ENCODE data around the gene MCM9. TPM values are rescaled to one million over a fixed set of nuclear protein-coding genes. Genes with fewer than 3 reads are reported as not detected.

Gene MCM9
- total RNA-seq, 1 experiment from 2014 or later: 18.6 TPM

- H3K27me3 Mint-ChIP-seq (ENCODE audit: low read depth): no peaks in the 10 kb centered on the region; the same call in 1 of the 2 replicates
- Histone ChIP-seq H3K9me3 (ENCODE audit: control insufficient read depth, low read depth, low read length) (no peaks in the 10 kb centered on the region), H2AFZ (ENCODE audit: low read length) (no peak overlapping the region)
Measured at GRCh38 chr6:118770835-118771234, 164.1 kb downstream of the MCM9 start.

More at GRCh38 chr6:118770835-118771234, 164.1 kb downstream of the MCM9 start:
- H4K20me1 ChIP-seq (ENCODE audit: control insufficient read depth, insufficient read depth, insufficient read length): no peaks in the 10 kb centered on the region
- H2BK15ac ChIP-seq (ENCODE audit: low read depth, low read length): no peak overlapping the region
- H3K79me1 ChIP-seq (ENCODE audit: insufficient read depth, low read depth, low read length, poor library complexity, severe bottlenecking): no peaks in the 10 kb centered on the region
- no peak overlapping the region for H3K4me2 ChIP-seq (ENCODE audit: insufficient read depth, insufficient read length, low read length)
- TF ChIP-seq CTCF (conservative IDR thresholded peaks at IDR 0.05): no peak
- H3K9ac ChIP-seq (ENCODE audit: extremely low read depth, insufficient read length, low read length): no peak overlapping the region
- Mint-ChIP-seq H3K9me3 (no peaks in the 10 kb centered on the region), H3K36me3 (ENCODE audit: insufficient read depth in 1 of 3, low read depth in 3 of 3) (no peaks in the 10 kb centered on the region), H3K4me1 (peaks cover 6 to 22% of the 10 kb centered on the region in 2 experiments), H3K4me3 (no peak overlapping the region), H3K27ac (no peak overlapping the region)
- no peak overlapping the region for H4K8ac ChIP-seq (replicated peaks; ENCODE audit: insufficient read length, low read depth, low read length)
- no peak overlapping the region for H3K18ac ChIP-seq (ENCODE audit: insufficient read length, low read depth, low read length)
- no peak overlapping the region for H4K91ac ChIP-seq (ENCODE audit: insufficient read length, low read depth, low read length)
- no peak overlapping the region for H3K4ac ChIP-seq (ENCODE audit: low read depth, low read length)
- no peak overlapping the region for H4K5ac ChIP-seq (ENCODE audit: insufficient read length, low read depth, low read length)
- no peaks in the 10 kb centered on the region for H3K27me3 ChIP-seq (ENCODE audit: insufficient read depth, low read length)
- no peak overlapping the region for H3T11ph ChIP-seq (ENCODE audit: low read length)
- H3K56ac ChIP-seq (ENCODE audit: insufficient read length, low read depth, low read length): no peak overlapping the region
- no peak overlapping the region for H2BK5ac ChIP-seq (ENCODE audit: insufficient read length, low read length)
- H2BK20ac ChIP-seq (ENCODE audit: low read depth, low read length, poor library complexity, severe bottlenecking): no peak overlapping the region
- no CpG with 5 or more reads among the region's 2 CpGs for WGBS (ENCODE audit: extremely low coverage, insufficient read length, low lambda C conversion rate)
- no peaks in the 10 kb centered on the region for H3K23me2 ChIP-seq (ENCODE audit: insufficient read length, low read depth, low read length, poor library complexity, severe bottlenecking)
- H3K4me1 ChIP-seq (ENCODE audit: insufficient read depth, low read length): no peaks in the 10 kb centered on the region
- H2BK12ac ChIP-seq (ENCODE audit: insufficient read length, low read depth, low read length): no peak overlapping the region
- H3K79me2 ChIP-seq (ENCODE audit: insufficient read depth, low read length): no peaks in the 10 kb centered on the region
- H2BK120ac ChIP-seq (ENCODE audit: low read depth, low read length, poor library complexity, severe bottlenecking): no peak overlapping the region
- DNase-seq: no peak
- no peak overlapping the region for H3K14ac ChIP-seq (ENCODE audit: insufficient read depth, low read length)
- H3K23ac ChIP-seq (ENCODE audit: insufficient read length, low read depth, low read length): no peak overlapping the region
- H2AK5ac ChIP-seq (ENCODE audit: insufficient read length, low read length): no peak overlapping the region
- no peak overlapping the region for H3K27ac ChIP-seq (ENCODE audit: insufficient read length, low read depth, low read length)

All from H9 (cell line).